Muscle layer of duodenum (tissue), 2 donors: ENCODE results near the gene NFE2L2.

Source experiments
- H3K27ac ChIP-seq: one replicate; pipeline ENCODE4 v1.7.0; 2013; ENCODE audit warnings: mild to moderate bottlenecking, low read length
- H3K27me3 ChIP-seq: one replicate; pipeline ENCODE4 v1.7.0; 2013; ENCODE audit warnings: low read depth, mild to moderate bottlenecking, control low read depth, low read length
- H3K36me3 ChIP-seq, 2 donors: one replicate each; pipeline ENCODE4 v1.7.0; 2013; ENCODE audit warnings: low read length in 2 of 2, control low read depth in 1 of 2, mild to moderate bottlenecking in 1 of 2; ENCODE audit not compliant: insufficient read depth in 2 of 2, control insufficient read depth in 1 of 2
- H3K4me1 ChIP-seq, 2 donors: one replicate each; pipeline ENCODE4 v1.7.0; 2013; ENCODE audit warnings: low read length in 2 of 2, mild to moderate bottlenecking in 2 of 2, control low read depth in 1 of 2, moderate library complexity in 1 of 2; ENCODE audit not compliant: insufficient read depth in 2 of 2, control insufficient read depth in 1 of 2
- H3K4me3 ChIP-seq, 2 donors: one replicate each; pipeline ENCODE4 v1.7.0; 2013; ENCODE audit warnings: low read length in 2 of 2, low read depth in 1 of 2, mild to moderate bottlenecking in 1 of 2
- H3K9me3 ChIP-seq, 2 donors: one replicate each; pipeline ENCODE4 v1.7.0; 2013; ENCODE audit warnings: low read length in 2 of 2, control low read depth in 1 of 2, mild to moderate bottlenecking in 1 of 2; ENCODE audit not compliant: control insufficient read depth in 1 of 2
- donor health status: healthy.

The NFE2L2 gene

GRCh38 chr2:177243476-177243875, 21.1 kb downstream of the NFE2L2 start:
- H3K27me3 ChIP-seq = no peaks in the 10 kb centered on the region
- peak overlapping the region in 1 of 2 donors; percentile 36 for H3K4me3 ChIP-seq
- H3K4me1 ChIP-seq = peaks cover 42 to 79% of the 10 kb centered on the region in 2 donors
- H3K36me3 ChIP-seq = peaks cover 0 to 13% of the 10 kb centered on the region in 2 donors
- no peaks in the 10 kb centered on the region for H3K9me3 ChIP-seq
- H3K27ac ChIP-seq = peak overlapping the region; percentile 90

GRCh38 chr2:177243073-177243472, 21.5 kb downstream of the NFE2L2 start:
- no peaks in the 10 kb centered on the region for H3K27me3 ChIP-seq
- no peaks in the 10 kb centered on the region for H3K9me3 ChIP-seq
- peak overlapping the region; percentile 4 to 36 for H3K4me3 ChIP-seq
- H3K36me3 ChIP-seq = peaks cover 0 to 13% of the 10 kb centered on the region in 2 donors
- H3K4me1 ChIP-seq = peaks cover 42 to 80% of the 10 kb centered on the region in 2 donors
- H3K27ac ChIP-seq = peak overlapping the region; percentile 90

DNA sequence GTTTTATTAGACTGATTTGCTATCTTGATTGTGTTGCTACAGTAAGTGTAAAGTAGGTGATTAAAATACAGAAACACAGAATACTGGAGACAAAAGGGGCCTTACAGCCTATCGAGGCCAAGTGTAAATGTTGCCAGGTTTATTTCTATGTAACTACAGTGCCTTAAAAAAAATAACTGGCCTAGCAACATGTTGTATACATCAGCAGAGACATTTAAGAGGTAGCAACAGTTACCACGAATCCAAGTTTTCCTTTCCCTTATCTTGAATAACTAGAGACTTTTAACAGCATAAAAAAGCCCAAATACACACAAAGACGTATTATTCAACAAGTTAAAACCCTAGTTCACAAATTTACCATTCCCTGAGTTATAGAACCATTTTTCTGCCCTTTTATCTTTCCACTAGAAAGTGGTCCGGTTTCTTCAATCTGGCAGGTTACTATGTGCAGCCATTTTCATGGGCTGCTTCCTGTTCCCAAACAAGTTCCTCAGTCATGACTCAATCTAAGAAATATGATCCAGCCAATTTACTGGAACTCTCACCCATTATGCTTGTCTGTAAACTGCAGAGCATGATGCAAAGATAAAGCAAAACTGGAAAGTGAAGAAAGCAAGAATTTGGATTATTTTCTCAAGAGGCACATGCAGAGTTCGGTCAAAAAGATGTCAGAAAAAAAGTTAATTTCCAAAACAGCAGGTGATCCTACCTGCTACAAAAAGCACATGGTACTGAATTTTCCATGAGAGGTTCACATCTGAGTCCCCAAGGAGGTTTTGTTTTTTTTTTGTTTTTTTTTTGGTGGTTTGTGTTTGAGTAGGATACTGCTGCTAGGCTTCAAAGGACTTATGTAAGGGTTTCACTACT, 22.2 kb downstream of the NFE2L2 start:
- Histone ChIP-seq H3K9me3 (no peaks in the 10 kb centered on the region), H3K27ac (peak overlapping the region; percentile 90), H3K27me3 (no peaks in the 10 kb centered on the region), H3K4me3 (peak overlapping the region; percentile 4 to 36), H3K4me1 (peaks cover 38 to 85% of the 10 kb centered on the region in 2 donors), H3K36me3 (peaks cover 0 to 13% of the 10 kb centered on the region in 2 donors)

GRCh38 chr2:177241711-177242120, 22.8 kb downstream of the NFE2L2 start:
- peak overlapping the region; percentile 90 for H3K27ac ChIP-seq
- H3K9me3 ChIP-seq = no peaks in the 10 kb centered on the region
- H3K27me3 ChIP-seq = no peaks in the 10 kb centered on the region
- peaks cover 38 to 79% of the 10 kb centered on the region in 2 donors for H3K4me1 ChIP-seq
- peaks cover 0 to 13% of the 10 kb centered on the region in 2 donors for H3K36me3 ChIP-seq
- peak overlapping the region in 1 of 2 donors; percentile 19 for H3K4me3 ChIP-seq

GRCh38 chr2:177239932-177240630, 24.4 kb downstream of the NFE2L2 start:
- Histone ChIP-seq H3K27ac (peak overlapping the region; percentile 90), H3K4me1 (peaks cover 31 to 72% of the 10 kb centered on the region in 2 donors), H3K36me3 (peaks cover 0 to 13% of the 10 kb centered on the region in 2 donors), H3K4me3 (peak overlapping the region in 1 of 2 donors; percentile 31), H3K27me3 (no peaks in the 10 kb centered on the region), H3K9me3 (no peaks in the 10 kb centered on the region)

- Histone ChIP-seq H3K4me3 (no peak overlapping the region), H3K27ac (peak overlapping the region; percentile 90), H3K4me1 (peaks cover 27 to 63% of the 10 kb centered on the region in 2 donors), H3K9me3 (no peaks in the 10 kb centered on the region), H3K27me3 (no peaks in the 10 kb centered on the region), H3K36me3 (peaks cover 5 to 13% of the 10 kb centered on the region in 2 donors)
Measured at GRCh38 chr2:177239053-177239452, 25.5 kb downstream of the NFE2L2 start.

GRCh38 chr2:177237932-177238331, 26.6 kb downstream of the NFE2L2 start:
- peaks cover 22 to 55% of the 10 kb centered on the region in 2 donors for H3K4me1 ChIP-seq
- H3K4me3 ChIP-seq = no peak overlapping the region
- peaks cover 7 to 11% of the 10 kb centered on the region in 2 donors for H3K36me3 ChIP-seq
- H3K27ac ChIP-seq = no peak overlapping the region
- H3K9me3 ChIP-seq = no peaks in the 10 kb centered on the region
- H3K27me3 ChIP-seq = no peaks in the 10 kb centered on the region

- Histone ChIP-seq H3K27me3 (no peaks in the 10 kb centered on the region), H3K4me1 (peaks cover 15 to 42% of the 10 kb centered on the region in 2 donors), H3K36me3 (peaks cover 27 to 31% of the 10 kb centered on the region in 2 donors), H3K27ac (no peak overlapping the region), H3K9me3 (no peaks in the 10 kb centered on the region), H3K4me3 (no peak overlapping the region)
Measured at GRCh38 chr2:177235855-177236437, 28.6 kb downstream of the NFE2L2 start.

- H3K27me3 ChIP-seq = no peaks in the 10 kb centered on the region
- H3K36me3 ChIP-seq = peaks cover 30 to 44% of the 10 kb centered on the region in 2 donors
- no peak overlapping the region for H3K4me3 ChIP-seq
- H3K4me1 ChIP-seq = peaks cover 0 to 25% of the 10 kb centered on the region in 2 donors
- no peaks in the 10 kb centered on the region for H3K9me3 ChIP-seq
- H3K27ac ChIP-seq = no peak overlapping the region
Measured at GRCh38 chr2:177234267-177234666, 30.3 kb downstream of the NFE2L2 start.

GRCh38 chr2:177232098-177232704, 32.3 kb downstream of the NFE2L2 start:
- no peaks in the 10 kb centered on the region for H3K27me3 ChIP-seq
- H3K27ac ChIP-seq = no peak overlapping the region
- H3K4me3 ChIP-seq = no peak overlapping the region
- no peaks in the 10 kb centered on the region for H3K9me3 ChIP-seq
- peaks cover 30 to 48% of the 10 kb centered on the region in 2 donors for H3K36me3 ChIP-seq
- peaks cover 0 to 7% of the 10 kb centered on the region in 2 donors for H3K4me1 ChIP-seq
